Measurements from ENCODE around the gene LRRC28. TPM values are rescaled to one million over a fixed set of nuclear protein-coding genes. Genes with fewer than 3 reads are reported as not detected.

LRRC28 gene
- total and polyA plus RNA-seq, 2 of the 4 experiments (the other 2 are of a cell fraction): 12.7 to 21.1 TPM

- CTCF ChIA-PET: no interaction called here
- no peak overlapping the region for H2BK15ac ChIP-seq (ENCODE audit: low read depth, low read length)
- dilution Hi-C loops (cut with HindIII; ENCODE audit: low sequenced_read_pairs, unreplicated experiment): no loop called here
- no peak overlapping the region for H4K5ac ChIP-seq (ENCODE audit: low read depth, low read length)
- H3K9me1 ChIP-seq (ENCODE audit: insufficient read depth, low read length): no peaks in the 10 kb centered on the region
- POLR2A ChIA-PET (ENCODE audit: unreplicated experiment): no interaction called here
- no peak overlapping the region for H2AFZ ChIP-seq (replicated peaks; ENCODE audit: low read length, poor library complexity)
- no peak overlapping the region for H2AK9ac ChIP-seq (replicated peaks; ENCODE audit: low read depth, low read length, poor library complexity)
- H3K27ac ChIP-seq (ENCODE audit: insufficient read depth, low read length): no peak overlapping the region
- no TSS peak for BruUV-seq (replicated peaks)
- H3K9ac ChIP-seq (ENCODE audit: low read depth, low read length): no peak overlapping the region
- H3K23ac ChIP-seq (ENCODE audit: low read depth, low read length): no peak overlapping the region
- ATAC-seq (ENCODE audit: low read depth) (no peak), DNase-seq (no peak)
- no peaks in the 10 kb centered on the region; the same call in 1 of the 2 replicates for H3K4me1 ChIP-seq (ENCODE audit: control insufficient read depth, insufficient read depth, low read length)
- H3K9me3 ChIP-seq (ENCODE audit: control insufficient read depth, insufficient read depth, low read length): no peaks in the 10 kb centered on the region
- no peaks in the 10 kb centered on the region for H3K27me3 ChIP-seq (ENCODE audit: control insufficient read depth, insufficient read depth, low read length)
- no peak overlapping the region for H2AK5ac ChIP-seq (ENCODE audit: low read depth, low read length)
- H3K18ac ChIP-seq (ENCODE audit: low read depth, low read length): no peak overlapping the region
- no peak overlapping the region for H3K14ac ChIP-seq (replicated peaks; ENCODE audit: low read depth, low read length)
- WGBS, 2 experiments (ENCODE audit: extremely low coverage in 2 of 2, insufficient read length in 1 of 2): no CpG with 5 or more reads among the region's 3 CpGs
- no peak overlapping the region for H2BK5ac ChIP-seq (ENCODE audit: low read depth, low read length, poor library complexity, severe bottlenecking)
- no peak overlapping the region for H3K4ac ChIP-seq (ENCODE audit: low read depth, low read length)
- no peak overlapping the region for H3K4me3 ChIP-seq (ENCODE audit: insufficient read depth, low read depth, low read length)
- in situ Hi-C loops (cut with MboI; ENCODE audit: low sequenced_read_pairs): loop anchor here (5.0 kb wide), 1 partner anchor 427 kb away; no protein-coding TSS in a partner anchor
- no peak overlapping the region for H2BK20ac ChIP-seq (ENCODE audit: low read depth, low read length)
- H3K56ac ChIP-seq (ENCODE audit: extremely low read depth, insufficient read depth, low read length): no peak overlapping the region
- H4K20me1 ChIP-seq (ENCODE audit: insufficient read depth, low read length): no peaks in the 10 kb centered on the region
- H2BK120ac ChIP-seq (ENCODE audit: low read depth, low read length): no peak overlapping the region
- peaks cover 0 to 3% of the 10 kb centered on the region in 2 experiments; a peak in 3 of 4 replicates for H3K79me1 ChIP-seq (ENCODE audit: low read depth in 1 of 2, low read length in 2 of 2)
- TF ChIP-seq RCOR1 (IDR thresholded peaks at IDR 0.05; ENCODE audit: insufficient replicate concordance, low read length): no peak
- no peak for TF ChIP-seq NFE2L2 (IDR thresholded peaks at IDR 0.05; ENCODE audit: low read depth, low read length)
- TF ChIP-seq RFX5 (IDR thresholded peaks at IDR 0.05; ENCODE audit: low read depth, low read length): no peak
- TF ChIP-seq, protein P1, sequence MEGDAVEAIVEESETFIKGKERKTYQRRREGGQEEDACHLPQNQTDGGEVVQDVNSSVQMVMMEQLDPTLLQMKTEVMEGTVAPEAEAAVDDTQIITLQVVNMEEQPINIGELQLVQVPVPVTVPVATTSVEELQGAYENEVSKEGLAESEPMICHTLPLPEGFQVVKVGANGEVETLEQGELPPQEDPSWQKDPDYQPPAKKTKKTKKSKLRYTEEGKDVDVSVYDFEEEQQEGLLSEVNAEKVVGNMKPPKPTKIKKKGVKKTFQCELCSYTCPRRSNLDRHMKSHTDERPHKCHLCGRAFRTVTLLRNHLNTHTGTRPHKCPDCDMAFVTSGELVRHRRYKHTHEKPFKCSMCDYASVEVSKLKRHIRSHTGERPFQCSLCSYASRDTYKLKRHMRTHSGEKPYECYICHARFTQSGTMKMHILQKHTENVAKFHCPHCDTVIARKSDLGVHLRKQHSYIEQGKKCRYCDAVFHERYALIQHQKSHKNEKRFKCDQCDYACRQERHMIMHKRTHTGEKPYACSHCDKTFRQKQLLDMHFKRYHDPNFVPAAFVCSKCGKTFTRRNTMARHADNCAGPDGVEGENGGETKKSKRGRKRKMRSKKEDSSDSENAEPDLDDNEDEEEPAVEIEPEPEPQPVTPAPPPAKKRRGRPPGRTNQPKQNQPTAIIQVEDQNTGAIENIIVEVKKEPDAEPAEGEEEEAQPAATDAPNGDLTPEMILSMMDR (conservative IDR thresholded peaks at IDR 0.05; ENCODE audit: low read depth, low read length): no peak
- no peak for TF ChIP-seq FOS (IDR thresholded peaks at IDR 0.05; ENCODE audit: low read depth, low read length)
- TF ChIP-seq CEBPB (IDR thresholded peaks at IDR 0.05; ENCODE audit: low read depth, low read length): no peak
- no peak for TF ChIP-seq POLR2A (IDR thresholded peaks at IDR 0.05; ENCODE audit: low read depth, low read length)
- TF ChIP-seq BHLHE40 (IDR thresholded peaks at IDR 0.05; ENCODE audit: low read depth, low read length): no peak
- TF ChIP-seq MXI1 (IDR thresholded peaks at IDR 0.05; ENCODE audit: borderline replicate concordance, low read depth, low read length): no peak
- TF ChIP-seq, protein P2, sequence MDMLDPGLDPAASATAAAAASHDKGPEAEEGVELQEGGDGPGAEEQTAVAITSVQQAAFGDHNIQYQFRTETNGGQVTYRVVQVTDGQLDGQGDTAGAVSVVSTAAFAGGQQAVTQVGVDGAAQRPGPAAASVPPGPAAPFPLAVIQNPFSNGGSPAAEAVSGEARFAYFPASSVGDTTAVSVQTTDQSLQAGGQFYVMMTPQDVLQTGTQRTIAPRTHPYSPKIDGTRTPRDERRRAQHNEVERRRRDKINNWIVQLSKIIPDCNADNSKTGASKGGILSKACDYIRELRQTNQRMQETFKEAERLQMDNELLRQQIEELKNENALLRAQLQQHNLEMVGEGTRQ (IDR thresholded peaks at IDR 0.05; ENCODE audit: low read depth, low read length): no peak
- no peak for TF ChIP-seq MAZ (IDR thresholded peaks at IDR 0.05; ENCODE audit: borderline replicate concordance, low read depth, low read length)
- TF ChIP-seq SMC3 (IDR thresholded peaks at IDR 0.05; ENCODE audit: low read depth, low read length): no peak
- TF ChIP-seq ELK1 (IDR thresholded peaks at IDR 0.05; ENCODE audit: borderline replicate concordance, low read depth, low read length): no peak
- no peak for TF ChIP-seq CHD1 (IDR thresholded peaks at IDR 0.05; ENCODE audit: low read depth, low read length)
- TF ChIP-seq RAD21 (IDR thresholded peaks at IDR 0.05; ENCODE audit: low read length): no peak
- TF ChIP-seq MAFK (IDR thresholded peaks at IDR 0.05; ENCODE audit: low read depth, low read length): no peak
- intact Hi-C loops (cut with micrococcal nuclease): loop anchor here (10.0 kb wide), 1 partner anchor 855 kb away; no protein-coding TSS in a partner anchor
- H4K91ac ChIP-seq (ENCODE audit: insufficient read depth, low read depth, low read length): no peak overlapping the region
- no peak overlapping the region for H3K4me2 ChIP-seq (ENCODE audit: low read depth, low read length)
- H3K36me3 ChIP-seq (ENCODE audit: control insufficient read depth, insufficient read depth, low read length): no peaks in the 10 kb centered on the region
- no peak overlapping the region for H4K8ac ChIP-seq (ENCODE audit: low read depth in 2 of 2, low read length in 2 of 2)
Measured at GRCh38 chr15:99279827-99280226, 28.5 kb downstream of the LRRC28 start.
